ENCODE data around the gene CDH13.

- TF ChIP-seq, protein P1, sequence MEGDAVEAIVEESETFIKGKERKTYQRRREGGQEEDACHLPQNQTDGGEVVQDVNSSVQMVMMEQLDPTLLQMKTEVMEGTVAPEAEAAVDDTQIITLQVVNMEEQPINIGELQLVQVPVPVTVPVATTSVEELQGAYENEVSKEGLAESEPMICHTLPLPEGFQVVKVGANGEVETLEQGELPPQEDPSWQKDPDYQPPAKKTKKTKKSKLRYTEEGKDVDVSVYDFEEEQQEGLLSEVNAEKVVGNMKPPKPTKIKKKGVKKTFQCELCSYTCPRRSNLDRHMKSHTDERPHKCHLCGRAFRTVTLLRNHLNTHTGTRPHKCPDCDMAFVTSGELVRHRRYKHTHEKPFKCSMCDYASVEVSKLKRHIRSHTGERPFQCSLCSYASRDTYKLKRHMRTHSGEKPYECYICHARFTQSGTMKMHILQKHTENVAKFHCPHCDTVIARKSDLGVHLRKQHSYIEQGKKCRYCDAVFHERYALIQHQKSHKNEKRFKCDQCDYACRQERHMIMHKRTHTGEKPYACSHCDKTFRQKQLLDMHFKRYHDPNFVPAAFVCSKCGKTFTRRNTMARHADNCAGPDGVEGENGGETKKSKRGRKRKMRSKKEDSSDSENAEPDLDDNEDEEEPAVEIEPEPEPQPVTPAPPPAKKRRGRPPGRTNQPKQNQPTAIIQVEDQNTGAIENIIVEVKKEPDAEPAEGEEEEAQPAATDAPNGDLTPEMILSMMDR (IDR thresholded peaks at IDR 0.05) = no peak
- no peak for TF ChIP-seq POLR2A (IDR thresholded peaks at IDR 0.05)
These were observed 443.8 kb downstream of the CDH13 start for GRCh38 chr16:83070416-83071209.

Measured in adrenal gland (tissue), 5 donors.